Upper lobe of left lung (tissue), 4 donors: Measurements from ENCODE around the gene IPO11.

ENCODE experiments used
- CTCF ChIP-seq, 6 experiments: fragments of 450-650 bp in 4 of 6; fragments of 200-600 bp in 2 of 6; sonication (generic) in 2 of 6; IDR thresholded peaks; one replicate each; pipeline ENCODE4 v1.5.1; 2016 to 2019; ENCODE audit warnings: antibody characterized with exemption in 6 of 6
- EP300 ChIP-seq, 4 donors: sonication (generic); formaldehyde crosslinking; IDR thresholded peaks; one replicate each; pipeline ENCODE4 v1.5.1; 2017; ENCODE audit warnings: antibody characterized with exemption in 4 of 4, control low read depth in 2 of 4
- POLR2A ChIP-seq, 4 donors: fragments of 450-650 bp; IDR thresholded peaks; one replicate each; pipeline ENCODE4 v1.5.1; 2016 to 2017; ENCODE audit warnings: antibody characterized with exemption in 4 of 4, mild to moderate bottlenecking in 2 of 4
- POLR2AphosphoS5 ChIP-seq, 2 donors: sonication (generic); formaldehyde crosslinking; IDR thresholded peaks; one replicate each; pipeline ENCODE4 v1.5.1; 2017; ENCODE audit warnings: antibody characterized with exemption in 2 of 2

GRCh38 chr5:62457071-62457470 lies 44.5 kb downstream of the IPO11 start:
- TF ChIP-seq CTCF (IDR thresholded peaks at IDR 0.05) (no peak), POLR2A (IDR thresholded peaks at IDR 0.05) (no peak), EP300 (IDR thresholded peaks at IDR 0.05) (no peak), POLR2AphosphoS5 (IDR thresholded peaks at IDR 0.05) (no peak)
